Measurements from ENCODE around the gene ALOX12B. TPM values are rescaled to one million over a fixed set of nuclear protein-coding genes. Genes with fewer than 3 reads are reported as not detected.

Gene ALOX12B
- total and polyA plus RNA-seq, 2 of the 8 experiments (the other 6 are each of a cell fraction or from before 2014, with no cell fraction given): 0.86 TPM; not detected in 1

DNA sequence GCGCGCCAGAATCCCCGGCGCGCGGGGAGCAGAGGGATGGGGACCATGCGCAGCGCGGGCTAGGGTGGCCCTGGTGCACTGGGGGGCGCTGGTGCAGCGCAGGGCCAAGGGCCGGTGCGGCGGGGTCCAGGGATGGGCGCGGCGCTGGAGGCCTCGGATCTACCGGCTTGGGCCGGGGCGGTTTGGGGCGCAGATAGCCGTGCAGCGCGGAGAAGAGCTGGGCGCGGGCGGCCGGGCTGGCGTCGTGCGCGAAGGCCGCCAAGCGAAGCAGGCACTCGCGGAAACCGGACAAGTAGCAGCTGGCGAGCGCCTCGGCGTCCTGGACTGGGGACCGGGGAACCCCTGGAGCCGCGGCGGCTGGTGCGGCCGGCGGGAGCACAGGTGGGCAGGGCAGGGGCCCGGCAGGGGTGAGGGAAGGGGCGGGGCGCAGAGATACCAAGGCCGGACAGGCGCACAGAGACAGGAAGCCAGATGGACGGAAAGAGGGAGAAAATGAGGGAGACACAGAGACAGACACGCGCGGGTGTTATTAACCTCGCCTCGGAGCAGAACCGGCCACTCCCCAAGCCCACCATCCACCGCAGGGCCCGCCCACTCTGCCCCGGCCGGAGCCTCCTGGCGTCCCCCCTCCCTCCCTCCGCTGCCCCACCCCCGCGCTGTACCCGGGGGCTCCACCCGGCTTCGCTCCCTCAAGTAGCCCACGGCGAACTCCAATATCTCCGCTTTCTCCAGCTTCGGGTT, 34.3 kb upstream of the ALOX12B start (continued):
- TF ChIP-seq, protein P1, sequence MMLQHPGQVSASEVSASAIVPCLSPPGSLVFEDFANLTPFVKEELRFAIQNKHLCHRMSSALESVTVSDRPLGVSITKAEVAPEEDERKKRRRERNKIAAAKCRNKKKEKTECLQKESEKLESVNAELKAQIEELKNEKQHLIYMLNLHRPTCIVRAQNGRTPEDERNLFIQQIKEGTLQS (IDR thresholded peaks at IDR 0.05; ENCODE audit: insufficient read depth, low read depth, low read length): no peak
- TF ChIP-seq SP4 (IDR thresholded peaks at IDR 0.05; ENCODE audit: low read length): no peak
- TF ChIP-seq PHF8 (conservative IDR thresholded peaks at IDR 0.05; ENCODE audit: low read depth, low read length): 0 out of 2 replicates have a peak, but pooled peaks have one; percentile 28
- 0 out of 4 replicates have a peak, but pooled peaks of 1 of the 2 experiments have one; percentile 10 for TF ChIP-seq HDAC2 (IDR thresholded peaks at IDR 0.05; ENCODE audit: borderline replicate concordance in 1 of 2, low read depth in 2 of 2, low read length in 2 of 2)
- no peak for TF ChIP-seq CEBPB (IDR thresholded peaks at IDR 0.05; ENCODE audit: low read depth, low read length)
- TF ChIP-seq POLR2AphosphoS5 (IDR thresholded peaks at IDR 0.05; ENCODE audit: low read depth, low read length): no peak
- TF ChIP-seq KDM5A (IDR thresholded peaks at IDR 0.05; ENCODE audit: low read length): no peak
- no peak for TF ChIP-seq BCL11A (IDR thresholded peaks at IDR 0.05; ENCODE audit: low read depth in 2 of 2, low read length in 2 of 2)
- TF ChIP-seq JUN (IDR thresholded peaks at IDR 0.05; ENCODE audit: low read depth, low read length): no peak
- TF ChIP-seq RNF2 (IDR thresholded peaks at IDR 0.05; ENCODE audit: borderline replicate concordance, low read depth, low read length, missing control alignments, poor library complexity, severe bottlenecking): no peak
- TF ChIP-seq, protein P2, sequence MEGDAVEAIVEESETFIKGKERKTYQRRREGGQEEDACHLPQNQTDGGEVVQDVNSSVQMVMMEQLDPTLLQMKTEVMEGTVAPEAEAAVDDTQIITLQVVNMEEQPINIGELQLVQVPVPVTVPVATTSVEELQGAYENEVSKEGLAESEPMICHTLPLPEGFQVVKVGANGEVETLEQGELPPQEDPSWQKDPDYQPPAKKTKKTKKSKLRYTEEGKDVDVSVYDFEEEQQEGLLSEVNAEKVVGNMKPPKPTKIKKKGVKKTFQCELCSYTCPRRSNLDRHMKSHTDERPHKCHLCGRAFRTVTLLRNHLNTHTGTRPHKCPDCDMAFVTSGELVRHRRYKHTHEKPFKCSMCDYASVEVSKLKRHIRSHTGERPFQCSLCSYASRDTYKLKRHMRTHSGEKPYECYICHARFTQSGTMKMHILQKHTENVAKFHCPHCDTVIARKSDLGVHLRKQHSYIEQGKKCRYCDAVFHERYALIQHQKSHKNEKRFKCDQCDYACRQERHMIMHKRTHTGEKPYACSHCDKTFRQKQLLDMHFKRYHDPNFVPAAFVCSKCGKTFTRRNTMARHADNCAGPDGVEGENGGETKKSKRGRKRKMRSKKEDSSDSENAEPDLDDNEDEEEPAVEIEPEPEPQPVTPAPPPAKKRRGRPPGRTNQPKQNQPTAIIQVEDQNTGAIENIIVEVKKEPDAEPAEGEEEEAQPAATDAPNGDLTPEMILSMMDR (IDR thresholded peaks at IDR 0.05; ENCODE audit: control extremely low read depth in 1 of 3, insufficient read depth in 1 of 3, low read depth in 1 of 3, low read length in 3 of 3): peak; percentile 71 to 87 (median 84)
- no peak for TF ChIP-seq CHD2 (IDR thresholded peaks at IDR 0.05; ENCODE audit: low read length)
- no peak for TF ChIP-seq RFX5 (IDR thresholded peaks at IDR 0.05; ENCODE audit: borderline replicate concordance, low read depth, low read length)
- TF ChIP-seq ASH2L (IDR thresholded peaks at IDR 0.05; ENCODE audit: low read length): peak; percentile 85
- TF ChIP-seq FOSL1 (IDR thresholded peaks at IDR 0.05; ENCODE audit: insufficient read depth, low read depth, low read length): no peak
- TF ChIP-seq TAF7 (optimal IDR thresholded peaks at IDR 0.05; ENCODE audit: borderline replicate concordance, low read depth, low read length): peak; percentile 55
- peak; percentile 77 for TF ChIP-seq RBBP5 (IDR thresholded peaks at IDR 0.05; ENCODE audit: borderline replicate concordance, low read depth, low read length)
- TF ChIP-seq, protein P3, sequence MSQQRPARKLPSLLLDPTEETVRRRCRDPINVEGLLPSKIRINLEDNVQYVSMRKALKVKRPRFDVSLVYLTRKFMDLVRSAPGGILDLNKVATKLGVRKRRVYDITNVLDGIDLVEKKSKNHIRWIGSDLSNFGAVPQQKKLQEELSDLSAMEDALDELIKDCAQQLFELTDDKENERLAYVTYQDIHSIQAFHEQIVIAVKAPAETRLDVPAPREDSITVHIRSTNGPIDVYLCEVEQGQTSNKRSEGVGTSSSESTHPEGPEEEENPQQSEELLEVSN (IDR thresholded peaks at IDR 0.05): no peak
- no peak for TF ChIP-seq RXRA (IDR thresholded peaks at IDR 0.05; ENCODE audit: insufficient read depth, low read depth, low read length)
- TF ChIP-seq KDM1A (IDR thresholded peaks at IDR 0.05; ENCODE audit: borderline replicate concordance, low read length): no peak
